Measurements from ENCODE around the gene HS3ST5. TPM values are rescaled to one million over a fixed set of nuclear protein-coding genes. Genes with fewer than 3 reads are reported as not detected.

The HS3ST5 gene
- total RNA-seq, 1 donor from 2014 or later = 3.6 TPM

GRCh38 chr6:114260810-114261209, 82.0 kb downstream of the HS3ST5 start:
- no peak for DNase-seq (ENCODE audit: extremely low spot score, unreplicated experiment)
- Mint-ChIP-seq H3K9me3 (no peaks in the 10 kb centered on the region), H3K27me3 (no peaks in the 10 kb centered on the region), H3K36me3 (no peaks in the 10 kb centered on the region), H3K4me3 (no peak overlapping the region), H3K4me1 (ENCODE audit: unreplicated experiment) (no peaks in the 10 kb centered on the region), H3K27ac (no peak overlapping the region)
- TF ChIP-seq CTCF (conservative IDR thresholded peaks at IDR 0.05) = no peak

- Mint-ChIP-seq H3K27me3 (no peaks in the 10 kb centered on the region), H3K4me1 (ENCODE audit: unreplicated experiment) (no peaks in the 10 kb centered on the region), H3K9me3 (peaks cover 4% of the 10 kb centered on the region), H3K36me3 (no peaks in the 10 kb centered on the region), H3K27ac (no peak overlapping the region), H3K4me3 (no peak overlapping the region)
- TF ChIP-seq CTCF (conservative IDR thresholded peaks at IDR 0.05) = no peak
- DNase-seq (ENCODE audit: extremely low spot score, unreplicated experiment) = no peak
Measured at GRCh38 chr6:114258376-114258775, 84.4 kb downstream of the HS3ST5 start.

- H3K27ac Mint-ChIP-seq = no peak overlapping the region
Measured at GRCh38 chr6:114253431-114253830, 89.4 kb downstream of the HS3ST5 start.

GRCh38 chr6:114249522-114249921, 93.3 kb downstream of the HS3ST5 start:
- Mint-ChIP-seq H3K36me3 (no peaks in the 10 kb centered on the region), H3K4me1 (ENCODE audit: unreplicated experiment) (no peaks in the 10 kb centered on the region), H3K9me3 (peaks cover 4% of the 10 kb centered on the region), H3K4me3 (no peak overlapping the region), H3K27ac (no peak overlapping the region), H3K27me3 (no peaks in the 10 kb centered on the region)
- no peak for TF ChIP-seq CTCF (conservative IDR thresholded peaks at IDR 0.05)
- no peak for DNase-seq (ENCODE audit: extremely low spot score, unreplicated experiment)

More at GRCh38 chr6:114253431-114253830, 89.4 kb downstream of the HS3ST5 start:
- no peaks in the 10 kb centered on the region for H3K4me1 Mint-ChIP-seq (ENCODE audit: unreplicated experiment)
- H3K36me3 Mint-ChIP-seq = no peaks in the 10 kb centered on the region
- H3K9me3 Mint-ChIP-seq = peaks cover 4% of the 10 kb centered on the region
- DNase-seq (ENCODE audit: extremely low spot score, unreplicated experiment) = no peak
- H3K27me3 Mint-ChIP-seq = no peaks in the 10 kb centered on the region
- TF ChIP-seq CTCF (conservative IDR thresholded peaks at IDR 0.05) = no peak
- no peak overlapping the region for H3K4me3 Mint-ChIP-seq

- no peak overlapping the region for H3K27ac Mint-ChIP-seq
- no peak overlapping the region for H3K4me3 Mint-ChIP-seq
- H3K27me3 Mint-ChIP-seq = no peaks in the 10 kb centered on the region
- no peak for TF ChIP-seq CTCF (conservative IDR thresholded peaks at IDR 0.05)
- no peak for DNase-seq (ENCODE audit: extremely low spot score, unreplicated experiment)
- H3K4me1 Mint-ChIP-seq (ENCODE audit: unreplicated experiment) = no peaks in the 10 kb centered on the region
- no peaks in the 10 kb centered on the region for H3K9me3 Mint-ChIP-seq
- H3K36me3 Mint-ChIP-seq = no peaks in the 10 kb centered on the region
Measured at GRCh38 chr6:114247101-114247500, 95.7 kb downstream of the HS3ST5 start.

GRCh38 chr6:114240796-114241195, 102.0 kb downstream of the HS3ST5 start:
- no peaks in the 10 kb centered on the region for H3K27me3 Mint-ChIP-seq
- H3K27ac Mint-ChIP-seq = no peak overlapping the region
- H3K9me3 Mint-ChIP-seq = no peaks in the 10 kb centered on the region
- no peak overlapping the region for H3K4me3 Mint-ChIP-seq
- no peaks in the 10 kb centered on the region for H3K36me3 Mint-ChIP-seq
- TF ChIP-seq CTCF (conservative IDR thresholded peaks at IDR 0.05) = no peak
- no peaks in the 10 kb centered on the region for H3K4me1 Mint-ChIP-seq (ENCODE audit: unreplicated experiment)
- DNase-seq (ENCODE audit: extremely low spot score, unreplicated experiment) = no peak

Data from type B pancreatic cell (in vitro differentiated cells).